GM23248 (cell line): ENCODE measurements around the gene PGC.

Source experiments
- EZH2 ChIP-seq: fragments of 200-600 bp; sonication (generic); IDR thresholded peaks from 2 replicates; pipeline ENCODE4 v1.6.1; 2018; ENCODE audit warnings: antibody characterized with exemption, mild to moderate bottlenecking; ENCODE audit not compliant: insufficient read depth, poor library complexity, severe bottlenecking
- EZH2phosphoT487 ChIP-seq: fragments of 200-600 bp; sonication (generic); IDR thresholded peaks from 2 replicates; pipeline ENCODE4 v1.6.1; 2018; ENCODE audit warnings: antibody characterized with exemption, moderate library complexity, mild to moderate bottlenecking, low read depth; ENCODE audit not compliant: insufficient read depth

GRCh38 chr6:41712651-41713103 lies 34.5 kb downstream of the PGC start:
- TF ChIP-seq EZH2 (no peak), EZH2phosphoT487 (no peak)
